Measurements from ENCODE around the gene ZC3H18. TPM values are rescaled to one million over a fixed set of nuclear protein-coding genes. Genes with fewer than 3 reads are reported as not detected.

Gene ZC3H18
- total and polyA plus RNA-seq, 2 experiments from 2014 or later = 26.8 to 26.9 TPM

GRCh38 chr16:88651276-88651988 lies 81.2 kb downstream of the ZC3H18 start:
- H3K4me1 ChIP-seq (ENCODE audit: low read depth) = peaks cover 6% of the 10 kb centered on the region
- peak overlapping the region; percentile 63 for H3K4me3 ChIP-seq
- no peak for TF ChIP-seq CTCF (IDR thresholded peaks at IDR 0.05; ENCODE audit: low read depth, low read length)
- H3K36me3 ChIP-seq = peaks cover 8% of the 10 kb centered on the region
- H3K27ac ChIP-seq = no peak overlapping the region
- H3K27me3 ChIP-seq = no peaks in the 10 kb centered on the region
- no peak for DNase-seq (ENCODE audit: low read depth in 1 of 2, low spot score in 1 of 2)
- no peaks in the 10 kb centered on the region for H3K9me3 ChIP-seq (ENCODE audit: low read depth)

- peaks cover 8% of the 10 kb centered on the region for H3K36me3 ChIP-seq
- TF ChIP-seq CTCF (IDR thresholded peaks at IDR 0.05; ENCODE audit: low read depth, low read length) = no peak
Measured at GRCh38 chr16:88651989-88652761, 82.0 kb downstream of the ZC3H18 start.

GRCh38 chr16:88652762-88653063 lies 82.5 kb downstream of the ZC3H18 start:
- H3K9me3 ChIP-seq (ENCODE audit: low read depth) = no peaks in the 10 kb centered on the region
- H3K27me3 ChIP-seq = no peaks in the 10 kb centered on the region
- DNase-seq (ENCODE audit: low read depth in 1 of 2, low spot score in 1 of 2) = no peak
- no peak for TF ChIP-seq CTCF (IDR thresholded peaks at IDR 0.05; ENCODE audit: low read depth, low read length)
- peaks cover 8% of the 10 kb centered on the region for H3K36me3 ChIP-seq
- peaks cover 6% of the 10 kb centered on the region for H3K4me1 ChIP-seq (ENCODE audit: low read depth)
- H3K4me3 ChIP-seq = no peak overlapping the region
- H3K27ac ChIP-seq = no peak overlapping the region

More at GRCh38 chr16:88651989-88652761, 82.0 kb downstream of the ZC3H18 start:
- Histone ChIP-seq H3K9me3 (ENCODE audit: low read depth) (no peaks in the 10 kb centered on the region), H3K4me3 (no peak overlapping the region), H3K27ac (no peak overlapping the region), H3K4me1 (ENCODE audit: low read depth) (peaks cover 6% of the 10 kb centered on the region), H3K27me3 (no peaks in the 10 kb centered on the region)
- DNase-seq (ENCODE audit: low read depth in 1 of 2, low spot score in 1 of 2) = no peak

- TF ChIP-seq CTCF (IDR thresholded peaks at IDR 0.05; ENCODE audit: low read depth, low read length) = no peak
- H3K27me3 ChIP-seq = no peaks in the 10 kb centered on the region
- no peak for DNase-seq (ENCODE audit: low read depth in 1 of 2, low spot score in 1 of 2)
- no peak overlapping the region for H3K27ac ChIP-seq
- no peak overlapping the region for H3K4me3 ChIP-seq
- H3K4me1 ChIP-seq (ENCODE audit: low read depth) = peaks cover 6% of the 10 kb centered on the region
- H3K9me3 ChIP-seq (ENCODE audit: low read depth) = no peaks in the 10 kb centered on the region
- peaks cover 8% of the 10 kb centered on the region for H3K36me3 ChIP-seq
Measured at GRCh38 chr16:88653101-88653500, 82.9 kb downstream of the ZC3H18 start.

GRCh38 chr16:88653596-88654362 lies 83.6 kb downstream of the ZC3H18 start:
- no peak overlapping the region for H3K27ac ChIP-seq
- no peak overlapping the region for H3K4me3 ChIP-seq
- no peaks in the 10 kb centered on the region for H3K9me3 ChIP-seq (ENCODE audit: low read depth)
- peaks cover 8% of the 10 kb centered on the region for H3K36me3 ChIP-seq
- DNase-seq (ENCODE audit: low read depth in 1 of 2, low spot score in 1 of 2) = no peak
- TF ChIP-seq CTCF (IDR thresholded peaks at IDR 0.05; ENCODE audit: low read depth, low read length) = no peak
- no peaks in the 10 kb centered on the region for H3K27me3 ChIP-seq
- peaks cover 6% of the 10 kb centered on the region for H3K4me1 ChIP-seq (ENCODE audit: low read depth)

All from cardiac muscle cell (in vitro differentiated cells and primary cell).